ENCODE results near the gene UACA.

- TF ChIP-seq CTCF (conservative IDR thresholded peaks at IDR 0.05; ENCODE audit: low read length) (no peak), EZH2phosphoT487 (IDR thresholded peaks at IDR 0.05; ENCODE audit: borderline replicate concordance) (no peak)
Observed at GRCh38 chr15:70628549-70628896, 134.8 kb downstream of the UACA start.
